HG02623 (cell line): Measurements from ENCODE around the gene THRB.

Experiments
- ATAC-seq: cut with Tn5 transposase; IDR thresholded peaks from one replicate; pipeline ENCODE4 v1.9.1; 2021; ENCODE audit warnings: moderate library complexity; ENCODE audit not compliant: unreplicated experiment

Gene THRB

GRCh38 chr3:24385012-24385615 lies 109.5 kb downstream of the THRB start:
- no peak for ATAC-seq

GRCh38 chr3:24382647-24383046 lies 112.0 kb downstream of the THRB start:
- ATAC-seq, result no peak

- ATAC-seq, result no peak
Observed at GRCh38 chr3:24379936-24380335, 114.7 kb downstream of the THRB start.

GRCh38 chr3:24378313-24378712 lies 116.3 kb downstream of the THRB start:
- ATAC-seq, result no peak

GRCh38 chr3:24377218-24377993 lies 117.2 kb downstream of the THRB start:
- no peak for ATAC-seq

- no peak for ATAC-seq
Observed at GRCh38 chr3:24375947-24376384, 118.7 kb downstream of the THRB start.

- ATAC-seq, result no peak
Observed at GRCh38 chr3:24374801-24375200, 119.8 kb downstream of the THRB start.

- no peak for ATAC-seq
Observed at GRCh38 chr3:24373198-24373959, 121.3 kb downstream of the THRB start.

- no peak for ATAC-seq
Observed at GRCh38 chr3:24372559-24373197, 122.0 kb downstream of the THRB start.

- ATAC-seq, result no peak
Observed at GRCh38 chr3:24370352-24371090, 124.1 kb downstream of the THRB start.

- ATAC-seq, result no peak
Observed at GRCh38 chr3:24368605-24369004, 126.0 kb downstream of the THRB start.

GRCh38 chr3:24367664-24368264 lies 126.9 kb downstream of the THRB start:
- ATAC-seq, result no peak

GRCh38 chr3:24367216-24367615 lies 127.4 kb downstream of the THRB start:
- no peak for ATAC-seq

- ATAC-seq, result no peak
Observed at GRCh38 chr3:24365168-24365567, 129.5 kb downstream of the THRB start.

GRCh38 chr3:24364359-24364758 lies 130.3 kb downstream of the THRB start:
- no peak for ATAC-seq

- ATAC-seq, result no peak
Observed at GRCh38 chr3:24363242-24363641, 131.4 kb downstream of the THRB start.

GRCh38 chr3:24361623-24362022 lies 133.0 kb downstream of the THRB start:
- no peak for ATAC-seq

- no peak for ATAC-seq
Observed at GRCh38 chr3:24360957-24361356, 133.7 kb downstream of the THRB start.

- no peak for ATAC-seq
Observed at GRCh38 chr3:24359645-24360462, 134.8 kb downstream of the THRB start.
